ENCODE measurements around the gene ZDHHC20. TPM values are rescaled to one million over a fixed set of nuclear protein-coding genes. Genes with fewer than 3 reads are reported as not detected.

ZDHHC20 gene
- polyA plus RNA-seq, 1 of the 3 experiments (the other 2 are of a cell fraction), result 8.7 TPM

GRCh38 chr13:21483748-21484147 lies 24.6 kb upstream of the ZDHHC20 start:
- Histone ChIP-seq H3K79me2 (ENCODE audit: insufficient read depth) (no peaks in the 10 kb centered on the region), H2AFZ (ENCODE audit: low read depth) (no peak overlapping the region), H3K27me3 (ENCODE audit: insufficient read depth) (no peaks in the 10 kb centered on the region), H3K9ac (no peak overlapping the region), H3K27ac (ENCODE audit: low read depth in 2 of 2, low read length in 1 of 2) (no peak overlapping the region), H3K36me3 (replicated peaks in 1 of 2; ENCODE audit: control insufficient read depth in 1 of 2, insufficient read depth in 2 of 2, low read length in 1 of 2) (no peaks in the 10 kb centered on the region), H3K9me2 (no peaks in the 10 kb centered on the region), H3K9me3 (peaks cover 11% of the 10 kb centered on the region; the same call in 1 of the 2 replicates), H3F3A (replicated peaks; ENCODE audit: insufficient read depth) (no peaks in the 10 kb centered on the region), H3K4me3 (ENCODE audit: low read depth in 2 of 2, low read length in 1 of 2) (no peak overlapping the region), H4K20me1 (ENCODE audit: insufficient read depth) (no peaks in the 10 kb centered on the region), H3K4me1 (ENCODE audit: control insufficient read depth in 1 of 2, insufficient read depth in 2 of 2, low read depth in 1 of 2, low read length in 1 of 2) (no peaks in the 10 kb centered on the region; a peak in 1 of 4 replicates), H3K4me2 (no peak overlapping the region)
- ChIA-PET POLR2A (no interaction called here), CTCF (no interaction called here)
- 85% methylated on average over 19 of the region's 24 CpGs for WGBS (ENCODE audit: low lambda C conversion rate)
- TF ChIP-seq SIN3A (IDR thresholded peaks at IDR 0.05; ENCODE audit: borderline replicate concordance, low read depth, low read length), result no peak
- TF ChIP-seq CTCF (IDR thresholded peaks at IDR 0.05), result no peak
- no peak for TF ChIP-seq NFIC (IDR thresholded peaks at IDR 0.05; ENCODE audit: borderline replicate concordance)
- no peak for TF ChIP-seq ZBTB33 (IDR thresholded peaks at IDR 0.05; ENCODE audit: borderline replicate concordance, low read depth)
- TF ChIP-seq USF1 (IDR thresholded peaks at IDR 0.05; ENCODE audit: borderline replicate concordance, low read depth), result no peak
- TF ChIP-seq GABPA (IDR thresholded peaks at IDR 0.05; ENCODE audit: low read depth), result no peak
- TF ChIP-seq RAD21 (IDR thresholded peaks at IDR 0.05; ENCODE audit: low read length), result no peak
- no peak for TF ChIP-seq GATA2 (CRISPR knock-in tag; IDR thresholded peaks at IDR 0.05)
- no peak for TF ChIP-seq EZH2phosphoT487 (IDR thresholded peaks at IDR 0.05; ENCODE audit: borderline replicate concordance, low read depth)
- no peak for TF ChIP-seq NRF1 (IDR thresholded peaks at IDR 0.05; ENCODE audit: low read depth, low read length)
- TF ChIP-seq RXRA (IDR thresholded peaks at IDR 0.05; ENCODE audit: borderline replicate concordance, low read depth), result no peak
- no peak for TF ChIP-seq FOXJ3 (CRISPR knock-in tag; IDR thresholded peaks at IDR 0.05)
- TF ChIP-seq FOXM1 (IDR thresholded peaks at IDR 0.05; ENCODE audit: low read depth), result no peak
- no peak for TF ChIP-seq PBX3 (IDR thresholded peaks at IDR 0.05)
- TF ChIP-seq REST (IDR thresholded peaks at IDR 0.05; ENCODE audit: low read depth, low read length), result no peak
- no peak for TF ChIP-seq TCF12 (IDR thresholded peaks at IDR 0.05)
- TF ChIP-seq FOSL2 (IDR thresholded peaks at IDR 0.05; ENCODE audit: borderline replicate concordance, low read depth), result no peak
- no peak for TF ChIP-seq POLR2AphosphoS5 (IDR thresholded peaks at IDR 0.05; ENCODE audit: low read depth, low read length)
- no peak for TF ChIP-seq IRF3 (IDR thresholded peaks at IDR 0.05; ENCODE audit: low read depth, low read length)
- TF ChIP-seq MEF2A (IDR thresholded peaks at IDR 0.05; ENCODE audit: borderline replicate concordance, low read depth), result no peak
- DNase-seq, result no peak
